Measurements from ENCODE around the gene MYO6.
A peak's percentile ranks its signal among the peaks of the same experiment; 100 is the strongest.
"Not testable (repeated sequence)": the region's sequence is repeated elsewhere in the genome, so short reads cannot be mapped to it uniquely, and the experiment has no call there.

The MYO6 gene

DNA sequence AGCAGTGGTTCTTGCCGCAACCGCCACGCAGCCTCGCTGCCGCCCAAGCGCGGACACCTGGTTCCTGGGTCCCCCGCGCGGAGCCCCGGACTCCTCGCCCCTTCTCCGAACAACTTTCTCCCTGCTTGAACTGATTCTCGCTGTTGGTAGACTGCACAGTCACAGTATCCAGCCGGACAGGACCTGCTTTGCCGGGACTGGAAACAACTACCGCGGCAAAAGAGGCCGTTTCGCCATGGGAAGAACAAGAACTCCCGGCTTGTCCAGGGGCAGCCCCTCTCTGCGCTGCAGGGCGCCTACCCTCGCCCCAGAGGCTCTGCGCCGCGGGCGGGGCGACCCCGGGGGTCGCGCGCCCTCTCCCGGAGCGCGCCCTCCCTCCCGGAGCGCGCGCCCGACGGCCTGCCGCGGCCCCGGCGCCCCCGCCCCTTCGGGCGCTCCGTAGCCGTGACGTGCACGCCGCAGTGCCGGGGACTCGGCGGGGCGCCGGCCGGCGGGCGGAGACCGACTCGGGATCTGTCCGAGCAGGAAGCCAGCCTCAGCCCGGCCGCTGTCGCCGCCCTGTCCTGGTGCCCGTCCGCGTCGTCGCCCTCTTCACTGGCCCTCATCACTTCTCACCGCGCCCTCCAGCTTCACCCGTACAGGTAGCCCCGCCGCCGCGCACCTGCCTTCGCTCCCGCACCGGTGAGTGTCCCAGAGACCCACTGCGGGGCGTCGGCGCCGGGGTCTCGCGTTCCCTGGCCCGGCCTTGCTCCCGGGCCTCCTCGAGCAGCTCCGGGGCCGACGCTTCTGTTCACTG is at the start of gene MYO6:
Gene MYO6 (plus strand): TSS at position 497 of the 796 bp plus-strand sequence. CDS start 68,309 bp downstream, outside the sequence.
- peak; percentile 15 for DNase-seq

- DNase-seq = not testable (repeated sequence)
Observed at GRCh38 chr6:75708334-75708733, 40.7 kb upstream of the MYO6 start.

DNA sequence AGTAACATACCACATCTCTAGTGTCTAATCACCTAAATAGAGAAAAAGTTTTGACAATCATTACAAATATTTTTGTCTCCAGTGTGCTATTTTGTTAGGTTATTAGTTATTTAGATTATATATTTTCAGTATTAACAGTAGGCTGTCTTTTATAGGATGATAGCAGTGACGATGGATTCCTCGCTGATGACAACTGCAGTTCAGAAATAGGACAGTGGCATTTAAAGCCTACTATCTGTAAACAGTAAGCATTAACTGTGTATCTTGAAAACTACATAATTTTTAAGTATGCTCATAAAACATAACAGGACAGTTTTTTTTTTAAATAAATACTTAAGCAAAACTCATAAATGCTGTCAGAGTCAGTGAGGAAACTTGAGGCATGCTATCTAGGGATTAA is 37.9 kb upstream of the MYO6 start:
- DNase-seq = no peak

DNA sequence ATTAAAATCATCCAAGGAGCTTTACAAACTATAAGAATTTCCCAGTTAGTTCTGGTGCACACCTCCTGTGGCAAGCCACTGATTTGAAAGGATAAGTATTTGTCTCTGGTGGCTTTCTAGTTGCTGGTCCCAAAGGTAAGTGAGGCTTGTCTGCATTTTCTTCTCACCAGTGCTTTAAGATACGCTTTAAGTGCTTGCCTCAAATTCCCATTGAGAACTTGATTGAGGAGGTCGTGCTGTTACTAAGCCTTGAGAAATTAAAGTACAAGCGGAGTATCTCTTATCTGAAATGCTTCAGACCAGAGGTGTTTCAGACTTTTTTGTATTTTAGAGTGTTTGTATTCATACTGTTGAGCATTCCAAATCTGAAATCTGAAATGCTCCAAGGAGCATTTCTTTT is 29.9 kb upstream of the MYO6 start:
- DNase-seq = no peak

DNA sequence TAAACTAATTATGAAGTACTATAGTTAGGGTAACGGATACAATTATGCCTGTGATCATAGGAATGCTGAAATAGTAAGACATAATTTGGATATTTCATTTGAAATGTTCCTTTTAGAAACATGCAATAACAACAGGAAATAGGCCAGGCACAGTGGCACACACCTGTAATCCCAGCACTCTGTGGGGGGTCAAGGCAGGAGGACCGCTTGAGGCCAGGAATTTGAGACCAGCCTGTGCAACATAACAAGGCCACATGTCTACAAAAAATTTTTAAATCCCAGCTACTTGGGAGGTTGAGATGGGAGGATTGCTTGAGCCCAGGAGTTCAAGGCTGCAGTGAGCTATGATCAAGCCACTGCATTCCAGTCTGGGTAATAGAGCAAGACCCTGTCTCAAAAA is 25.7 kb upstream of the MYO6 start:
- DNase-seq = no peak

DNA sequence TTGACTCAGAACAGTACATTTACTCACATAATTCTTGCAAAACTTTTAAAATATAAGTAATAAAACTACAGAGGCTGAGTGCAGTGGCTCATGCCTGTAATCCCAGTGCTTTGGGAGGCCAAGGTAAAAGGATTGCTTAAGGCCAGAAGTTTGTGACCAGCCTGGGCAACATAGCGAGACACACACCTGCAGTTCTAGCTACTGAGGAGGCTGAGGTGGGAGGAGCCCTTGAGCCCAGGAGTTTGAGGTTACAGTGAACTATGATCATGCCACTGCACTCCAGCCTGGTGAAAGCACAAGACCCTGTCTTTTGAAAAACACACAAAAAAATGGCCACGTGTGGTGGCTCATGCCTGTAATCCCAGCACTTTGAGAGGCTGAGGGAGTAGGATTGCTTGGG is 21.8 kb upstream of the MYO6 start:
- DNase-seq = no peak

DNA sequence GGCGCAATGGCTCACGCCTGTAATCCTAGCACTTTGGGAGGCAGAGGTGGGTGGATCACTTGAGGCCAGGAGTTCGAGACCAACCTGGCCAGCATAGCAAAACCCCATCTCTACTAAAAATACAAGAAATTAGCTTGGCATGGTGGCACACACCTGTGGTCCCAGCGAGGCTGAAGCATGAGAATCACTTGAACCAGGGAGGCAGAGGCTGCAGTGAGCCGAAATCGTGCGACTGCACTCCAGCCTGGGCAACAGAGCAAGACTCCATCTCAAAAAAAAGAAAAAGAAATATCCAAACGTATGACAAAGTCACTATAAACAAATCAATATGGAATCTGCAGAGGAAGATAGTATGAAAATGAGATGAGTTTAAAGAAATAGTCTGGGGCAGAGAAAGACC is 18.0 kb upstream of the MYO6 start:
- DNase-seq = not testable (repeated sequence)

- peak; percentile 8 for DNase-seq
Observed at GRCh38 chr6:75735491-75736186, 13.4 kb upstream of the MYO6 start.

DNA sequence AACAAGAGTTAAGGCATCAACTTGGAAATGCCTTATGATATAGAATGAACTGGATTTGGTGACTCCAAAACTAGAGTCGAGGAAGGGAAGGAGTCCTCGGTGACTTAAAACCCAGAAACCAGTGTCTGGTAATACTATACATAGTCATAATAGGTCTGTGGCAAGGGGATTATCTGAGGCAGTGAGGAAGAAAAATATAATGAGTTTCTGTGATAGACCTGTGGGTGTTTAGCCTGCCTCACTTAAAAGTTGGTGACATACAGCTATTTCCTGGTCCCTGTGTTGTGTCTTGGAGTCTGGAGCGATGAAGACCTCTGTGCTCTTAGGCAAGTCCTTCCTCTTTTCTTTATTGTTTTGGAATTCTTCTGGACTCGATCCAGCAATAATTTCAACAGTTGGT is 5.1 kb upstream of the MYO6 start:
- DNase-seq = no peak

DNA sequence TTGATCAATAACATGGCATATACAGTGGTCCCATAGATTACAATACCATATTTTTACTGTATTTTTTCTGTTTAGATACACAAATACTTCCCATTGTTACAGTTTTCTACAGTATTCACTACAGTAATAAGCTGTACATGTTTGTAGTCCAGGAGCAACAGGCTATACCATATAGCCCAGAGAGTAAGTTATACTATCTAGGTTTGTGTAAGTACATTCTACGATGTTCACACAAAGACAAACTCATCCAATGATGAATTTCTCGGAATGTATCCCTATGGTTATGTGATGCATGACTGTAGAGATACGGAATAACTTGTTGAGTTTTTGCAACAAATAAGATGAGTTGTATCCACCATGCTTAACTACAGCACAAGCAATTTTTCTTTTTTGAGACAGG is 3.6 kb upstream of the MYO6 start:
- DNase-seq = no peak

DNA sequence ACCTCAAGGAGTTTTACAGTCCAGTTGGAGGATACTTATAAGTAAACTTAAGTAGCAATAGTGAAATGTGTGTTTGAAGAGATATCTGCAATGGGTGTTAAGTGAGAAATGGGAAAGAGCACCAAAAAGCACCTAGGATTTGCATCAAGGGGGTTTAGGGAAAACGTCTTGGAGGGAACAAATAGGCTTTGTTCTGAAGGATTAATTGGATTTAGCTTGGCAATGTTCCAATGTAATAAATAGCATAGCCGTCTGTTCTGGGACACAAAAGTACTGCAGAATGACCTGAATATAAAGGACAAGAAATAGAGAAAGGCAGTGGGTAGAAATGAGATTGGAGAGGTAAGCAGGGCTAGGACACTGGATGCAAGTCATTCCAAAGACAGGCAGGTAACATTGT is 2.8 kb upstream of the MYO6 start:
- DNase-seq = no peak

DNA sequence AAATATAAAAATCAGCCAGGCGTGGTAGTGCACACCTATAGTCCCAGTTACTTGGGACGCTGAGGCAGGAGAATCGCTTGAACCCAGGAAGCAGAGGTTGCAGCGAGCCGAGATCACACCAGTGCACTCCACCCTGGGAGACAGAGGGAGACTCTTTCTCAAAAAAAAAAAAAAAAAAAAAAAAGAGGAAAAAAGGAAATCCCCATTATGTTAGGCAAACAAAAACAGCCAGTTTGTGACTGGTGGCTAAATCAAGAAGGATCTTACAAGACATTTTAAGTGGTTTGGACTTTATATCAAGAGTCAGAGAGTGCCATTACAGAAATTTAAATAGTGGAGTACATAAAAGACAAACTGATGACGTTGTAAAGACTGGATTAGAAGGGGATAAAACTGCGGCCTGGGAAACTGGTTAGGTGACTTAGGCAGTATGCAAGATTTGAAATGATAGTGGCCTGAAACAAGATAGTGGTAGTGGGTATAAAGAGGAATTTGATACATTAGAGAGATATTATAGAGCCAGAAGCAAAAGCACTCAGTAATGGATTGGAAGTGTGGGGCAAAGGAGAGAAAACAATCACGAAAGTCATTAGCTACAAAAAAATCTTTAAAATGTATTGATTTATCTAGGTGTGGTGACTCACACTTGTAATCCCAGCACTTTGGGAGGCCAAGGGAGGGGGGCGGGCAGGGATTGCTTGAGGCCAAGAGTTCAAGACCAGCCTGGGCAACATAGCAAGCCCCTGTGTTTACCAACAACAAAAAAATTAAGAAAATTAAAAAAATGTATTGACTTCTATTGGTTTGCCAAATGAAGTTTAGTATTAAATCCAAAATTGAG is 1.7 kb upstream of the MYO6 start:
- DNase-seq = no peak

GRCh38 chr6:75748003-75748742 is 866 bp upstream of the MYO6 start:
- no peak for DNase-seq

- no peak for DNase-seq
Observed at GRCh38 chr6:75751443-75751842, 2.4 kb downstream of the MYO6 start.

GRCh38 chr6:75752365-75752764 is 3.3 kb downstream of the MYO6 start:
- DNase-seq = no peak

DNA sequence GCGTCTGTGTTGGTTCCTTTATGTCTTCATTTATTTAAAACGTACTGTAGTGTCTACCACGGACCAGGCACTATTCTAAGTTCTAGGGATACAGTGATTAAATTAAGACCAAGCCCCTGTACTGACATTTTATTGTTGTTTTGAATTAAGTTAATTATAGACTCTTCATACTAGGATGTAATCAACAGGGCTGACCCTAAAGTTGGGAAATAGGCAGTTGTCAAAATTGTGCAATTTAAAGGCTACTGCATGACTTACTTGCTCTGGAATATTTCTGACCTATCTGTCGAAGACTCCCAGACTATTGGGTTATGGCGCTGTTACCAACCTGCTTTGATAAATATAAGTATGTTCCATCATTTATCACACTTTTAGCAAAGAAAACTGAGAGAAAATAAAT is 6.7 kb downstream of the MYO6 start:
- DNase-seq = no peak

GRCh38 chr6:75757295-75757694 is 8.3 kb downstream of the MYO6 start:
- no peak for DNase-seq

DNA sequence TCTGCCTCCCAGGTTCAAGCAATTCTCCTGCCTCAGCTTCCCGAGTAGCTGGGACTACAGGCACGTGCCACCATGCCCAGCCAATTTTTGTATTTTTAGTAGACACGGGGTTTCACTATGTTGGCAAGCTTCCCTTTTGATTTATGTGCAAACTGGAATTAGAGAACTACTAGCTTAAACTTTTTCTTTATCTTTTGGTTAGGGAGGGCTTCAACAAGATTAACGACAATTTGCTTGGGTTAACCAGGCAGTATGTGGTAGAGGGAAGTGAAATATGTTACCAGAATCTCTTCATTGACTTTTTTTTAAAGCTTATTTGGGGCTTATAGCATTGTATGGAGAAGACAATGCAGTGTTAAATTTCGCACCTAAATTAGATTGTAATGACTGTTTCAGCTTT is 9.0 kb downstream of the MYO6 start:
- DNase-seq = no peak

DNA sequence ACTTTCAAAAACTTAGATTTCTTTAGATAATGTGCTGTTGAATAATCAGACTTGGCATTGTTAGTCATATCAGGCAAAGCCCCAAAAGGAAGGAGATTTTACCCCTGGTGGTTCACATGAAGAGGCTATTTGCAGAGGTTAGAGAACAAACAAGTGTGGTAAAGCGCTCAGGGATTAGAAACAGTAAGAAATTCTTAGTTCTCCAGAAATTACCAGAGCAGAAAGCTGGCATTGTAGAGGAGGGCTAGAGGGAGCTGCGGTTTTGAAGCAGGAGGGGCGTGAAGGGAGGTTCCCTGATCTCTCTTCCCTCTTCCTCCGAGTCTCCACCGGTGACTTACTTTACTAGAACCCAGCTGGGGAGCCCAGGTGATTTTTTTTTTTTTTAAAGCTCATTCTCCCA is 10.2 kb downstream of the MYO6 start:
- no peak for DNase-seq

- DNase-seq = no peak
Observed at GRCh38 chr6:75760320-75760719, 11.3 kb downstream of the MYO6 start.

GRCh38 chr6:75761489-75761888 is 12.4 kb downstream of the MYO6 start:
- DNase-seq = no peak

DNA sequence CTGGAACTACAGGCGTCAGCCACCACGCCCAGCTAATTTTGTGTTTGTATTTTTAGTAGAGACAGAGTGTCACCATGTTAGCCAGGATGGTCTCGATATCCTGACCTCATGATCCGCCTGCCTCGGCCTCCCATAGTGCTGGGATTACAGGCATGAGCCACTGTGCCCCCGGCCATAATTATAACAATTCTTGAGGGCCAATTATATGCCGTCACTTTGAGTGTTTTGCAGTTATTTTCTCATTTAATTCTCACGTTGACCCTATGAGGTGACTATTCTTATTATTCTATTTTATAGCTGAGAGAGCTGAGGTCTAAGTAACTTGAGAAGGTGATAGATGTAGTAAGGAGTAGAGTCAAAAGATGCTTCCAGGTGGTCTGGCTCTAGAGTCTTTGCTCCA is 13.0 kb downstream of the MYO6 start:
- no peak for DNase-seq

- DNase-seq = no peak
Observed at GRCh38 chr6:75766387-75766786, 17.3 kb downstream of the MYO6 start.
